ENCODE data around the gene CDH23.

CDH23 gene

GRCh38 chr10:71603150-71603549 lies 206.4 kb downstream of the CDH23 start:
- peaks cover 13 to 22% of the 10 kb centered on the region in 2 donors for H3K4me1 ChIP-seq (ENCODE audit: control insufficient read depth in 2 of 2, insufficient read depth in 2 of 2, low read length in 2 of 2)
- no peak overlapping the region for H3K4me3 ChIP-seq (ENCODE audit: low read length in 2 of 2)
- peak overlapping the region in 1 of 2 donors; percentile 46 for H3K27ac ChIP-seq (ENCODE audit: low read depth in 2 of 2, low read length in 2 of 2)
- H3K27me3 ChIP-seq (ENCODE audit: control insufficient read depth in 2 of 2, insufficient read depth in 2 of 2, low read length in 2 of 2), result no peaks in the 10 kb centered on the region
- no peaks in the 10 kb centered on the region for H3K36me3 ChIP-seq (ENCODE audit: control insufficient read depth in 2 of 2, insufficient read depth in 2 of 2, low read length in 2 of 2)
- H3K9ac ChIP-seq (ENCODE audit: low read depth in 1 of 2, low read length in 2 of 2), result no peak overlapping the region
- H3K9me3 ChIP-seq (ENCODE audit: control insufficient read depth in 2 of 2, low read length in 2 of 2), result no peaks in the 10 kb centered on the region

DNA sequence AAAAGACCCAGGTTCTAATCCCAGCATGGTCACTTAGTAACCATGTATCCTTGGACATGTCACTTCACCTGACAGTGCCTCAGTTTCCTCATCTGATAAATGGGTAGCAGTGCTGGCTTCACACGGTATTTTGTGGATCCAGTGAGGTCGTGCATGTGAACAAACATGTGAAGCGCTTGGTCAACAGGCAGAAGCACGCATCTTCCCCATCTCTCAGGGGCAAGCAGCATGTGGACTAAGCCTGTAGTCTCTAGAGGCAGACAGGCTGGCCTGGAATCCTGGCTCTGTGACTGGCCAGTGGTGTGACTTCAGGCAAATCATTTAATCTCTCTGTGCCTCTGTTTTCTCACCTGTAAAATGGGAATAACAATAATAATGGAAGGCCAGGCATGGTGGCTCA lies 207.0 kb downstream of the CDH23 start:
- H3K9ac ChIP-seq (ENCODE audit: low read depth in 1 of 2, low read length in 2 of 2), result no peak overlapping the region
- no peaks in the 10 kb centered on the region for H3K36me3 ChIP-seq (ENCODE audit: control insufficient read depth in 2 of 2, insufficient read depth in 2 of 2, low read length in 2 of 2)
- H3K4me3 ChIP-seq (ENCODE audit: low read length in 2 of 2), result no peak overlapping the region
- peaks cover 10 to 19% of the 10 kb centered on the region in 2 donors for H3K4me1 ChIP-seq (ENCODE audit: control insufficient read depth in 2 of 2, insufficient read depth in 2 of 2, low read length in 2 of 2)
- H3K27ac ChIP-seq (ENCODE audit: low read depth in 2 of 2, low read length in 2 of 2), result peak overlapping the region in 1 of 2 donors; percentile 46
- no peaks in the 10 kb centered on the region for H3K9me3 ChIP-seq (ENCODE audit: control insufficient read depth in 2 of 2, low read length in 2 of 2)
- H3K27me3 ChIP-seq (ENCODE audit: control insufficient read depth in 2 of 2, insufficient read depth in 2 of 2, low read length in 2 of 2), result no peaks in the 10 kb centered on the region

GRCh38 chr10:71604324-71605018 lies 207.8 kb downstream of the CDH23 start:
- no peak overlapping the region for H3K9ac ChIP-seq (ENCODE audit: low read depth in 1 of 2, low read length in 2 of 2)
- no peak overlapping the region for H3K4me3 ChIP-seq (ENCODE audit: low read length in 2 of 2)
- no peaks in the 10 kb centered on the region for H3K27me3 ChIP-seq (ENCODE audit: control insufficient read depth in 2 of 2, insufficient read depth in 2 of 2, low read length in 2 of 2)
- peaks cover 10 to 19% of the 10 kb centered on the region in 2 donors for H3K4me1 ChIP-seq (ENCODE audit: control insufficient read depth in 2 of 2, insufficient read depth in 2 of 2, low read length in 2 of 2)
- H3K36me3 ChIP-seq (ENCODE audit: control insufficient read depth in 2 of 2, insufficient read depth in 2 of 2, low read length in 2 of 2), result no peaks in the 10 kb centered on the region
- H3K9me3 ChIP-seq (ENCODE audit: control insufficient read depth in 2 of 2, low read length in 2 of 2), result no peaks in the 10 kb centered on the region
- peak overlapping the region; percentile 3 to 38 for H3K27ac ChIP-seq (ENCODE audit: low read depth in 2 of 2, low read length in 2 of 2)

- H3K27me3 ChIP-seq (ENCODE audit: control insufficient read depth in 2 of 2, insufficient read depth in 2 of 2, low read length in 2 of 2), result no peaks in the 10 kb centered on the region
- H3K9ac ChIP-seq (ENCODE audit: low read depth in 1 of 2, low read length in 2 of 2), result no peak overlapping the region
- H3K36me3 ChIP-seq (ENCODE audit: control insufficient read depth in 2 of 2, insufficient read depth in 2 of 2, low read length in 2 of 2), result no peaks in the 10 kb centered on the region
- no peaks in the 10 kb centered on the region for H3K9me3 ChIP-seq (ENCODE audit: control insufficient read depth in 2 of 2, low read length in 2 of 2)
- no peak overlapping the region for H3K4me3 ChIP-seq (ENCODE audit: low read length in 2 of 2)
- no peak overlapping the region for H3K27ac ChIP-seq (ENCODE audit: low read depth in 2 of 2, low read length in 2 of 2)
- H3K4me1 ChIP-seq (ENCODE audit: control insufficient read depth in 2 of 2, insufficient read depth in 2 of 2, low read length in 2 of 2), result peaks cover 10 to 19% of the 10 kb centered on the region in 2 donors
These were observed 208.7 kb downstream of the CDH23 start for GRCh38 chr10:71605263-71605962.

DNA sequence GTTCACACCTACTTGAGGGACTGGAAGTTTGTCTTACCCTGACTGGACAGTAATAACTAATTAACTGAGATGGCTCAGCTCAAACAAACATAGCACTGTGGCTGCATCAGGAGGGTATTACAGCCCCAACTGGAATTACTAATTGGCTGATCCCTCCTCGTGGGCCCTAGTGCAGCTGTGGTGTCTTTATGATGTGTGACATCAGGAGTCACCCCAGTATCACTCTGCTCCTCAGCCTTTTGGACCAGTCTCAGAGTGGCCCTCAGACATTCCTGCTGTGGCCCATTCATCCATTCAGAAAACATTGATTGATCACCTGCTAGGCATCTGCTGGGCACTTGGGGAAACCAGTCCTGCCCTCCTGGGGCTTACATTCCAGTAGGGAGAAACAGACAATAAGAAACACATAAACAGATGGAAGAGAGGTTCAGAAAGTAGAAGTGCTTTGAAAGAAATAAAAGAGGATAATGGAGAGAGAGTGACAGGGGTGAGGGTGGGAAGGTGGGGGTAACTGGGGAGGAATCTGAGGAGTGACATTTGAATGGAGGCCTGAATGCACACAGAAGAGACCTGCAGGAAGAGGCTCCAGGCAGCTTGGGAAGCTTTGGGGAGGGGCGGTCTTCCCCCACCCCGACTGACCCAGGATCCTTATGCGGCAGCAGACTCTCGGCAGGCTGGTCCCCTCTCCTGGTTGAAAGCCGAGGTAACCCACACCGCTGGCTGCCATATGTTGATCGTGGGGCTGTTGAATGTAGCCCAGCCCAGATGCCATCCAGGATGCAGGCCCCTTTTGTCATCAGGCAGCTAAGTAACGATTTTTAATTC lies 209.7 kb downstream of the CDH23 start:
- H3K9me3 ChIP-seq (ENCODE audit: control insufficient read depth in 2 of 2, low read length in 2 of 2), result no peaks in the 10 kb centered on the region
- no peak overlapping the region for H3K27ac ChIP-seq (ENCODE audit: low read depth in 2 of 2, low read length in 2 of 2)
- H3K27me3 ChIP-seq (ENCODE audit: control insufficient read depth in 2 of 2, insufficient read depth in 2 of 2, low read length in 2 of 2), result no peaks in the 10 kb centered on the region
- H3K36me3 ChIP-seq (ENCODE audit: control insufficient read depth in 2 of 2, insufficient read depth in 2 of 2, low read length in 2 of 2), result no peaks in the 10 kb centered on the region
- no peak overlapping the region for H3K9ac ChIP-seq (ENCODE audit: low read depth in 1 of 2, low read length in 2 of 2)
- H3K4me3 ChIP-seq (ENCODE audit: low read length in 2 of 2), result no peak overlapping the region
- peaks cover 10 to 19% of the 10 kb centered on the region in 2 donors for H3K4me1 ChIP-seq (ENCODE audit: control insufficient read depth in 2 of 2, insufficient read depth in 2 of 2, low read length in 2 of 2)

- Histone ChIP-seq H3K9ac (ENCODE audit: low read depth in 1 of 2, low read length in 2 of 2) (no peak overlapping the region), H3K27me3 (ENCODE audit: control insufficient read depth in 2 of 2, insufficient read depth in 2 of 2, low read length in 2 of 2) (no peaks in the 10 kb centered on the region), H3K9me3 (ENCODE audit: control insufficient read depth in 2 of 2, low read length in 2 of 2) (no peaks in the 10 kb centered on the region), H3K4me1 (ENCODE audit: control insufficient read depth in 2 of 2, insufficient read depth in 2 of 2, low read length in 2 of 2) (peaks cover 10 to 19% of the 10 kb centered on the region in 2 donors), H3K36me3 (ENCODE audit: control insufficient read depth in 2 of 2, insufficient read depth in 2 of 2, low read length in 2 of 2) (no peaks in the 10 kb centered on the region), H3K27ac (ENCODE audit: low read depth in 2 of 2, low read length in 2 of 2) (no peak overlapping the region), H3K4me3 (ENCODE audit: low read length in 2 of 2) (no peak overlapping the region)
These were observed 210.3 kb downstream of the CDH23 start for GRCh38 chr10:71607082-71607443.

- H3K9me3 ChIP-seq (ENCODE audit: control insufficient read depth in 2 of 2, low read length in 2 of 2), result no peaks in the 10 kb centered on the region
- no peak overlapping the region for H3K27ac ChIP-seq (ENCODE audit: low read depth in 2 of 2, low read length in 2 of 2)
- H3K27me3 ChIP-seq (ENCODE audit: control insufficient read depth in 2 of 2, insufficient read depth in 2 of 2, low read length in 2 of 2), result no peaks in the 10 kb centered on the region
- H3K9ac ChIP-seq (ENCODE audit: low read depth in 1 of 2, low read length in 2 of 2), result no peak overlapping the region
- peaks cover 20 to 24% of the 10 kb centered on the region in 2 donors for H3K4me1 ChIP-seq (ENCODE audit: control insufficient read depth in 2 of 2, insufficient read depth in 2 of 2, low read length in 2 of 2)
- no peaks in the 10 kb centered on the region for H3K36me3 ChIP-seq (ENCODE audit: control insufficient read depth in 2 of 2, insufficient read depth in 2 of 2, low read length in 2 of 2)
- H3K4me3 ChIP-seq (ENCODE audit: low read length in 2 of 2), result no peak overlapping the region
These were observed 212.4 kb downstream of the CDH23 start for GRCh38 chr10:71608819-71609768.

DNA sequence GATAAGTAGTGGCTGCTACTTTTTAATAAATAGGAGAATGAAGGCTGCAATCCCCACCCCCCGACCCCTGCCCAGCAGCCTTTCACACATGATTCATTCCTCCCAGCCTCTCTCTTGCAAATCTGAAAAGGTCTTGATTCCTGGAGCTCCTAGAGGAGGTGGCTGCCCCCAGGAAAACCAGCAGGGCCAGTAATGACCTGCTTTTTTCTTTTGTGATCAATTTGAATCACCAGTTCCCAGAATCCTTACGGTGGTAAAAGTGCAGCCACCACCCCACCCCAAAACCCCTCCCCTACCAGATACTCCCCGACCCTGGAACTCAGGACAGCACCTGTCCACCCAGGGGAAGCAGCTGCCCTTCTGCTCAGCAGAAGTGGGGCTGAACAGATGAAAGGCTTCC lies 213.9 kb downstream of the CDH23 start:
- Histone ChIP-seq H3K4me1 (ENCODE audit: control insufficient read depth in 2 of 2, insufficient read depth in 2 of 2, low read length in 2 of 2) (peaks cover 19 to 23% of the 10 kb centered on the region in 2 donors), H3K36me3 (ENCODE audit: control insufficient read depth in 2 of 2, insufficient read depth in 2 of 2, low read length in 2 of 2) (no peaks in the 10 kb centered on the region), H3K27ac (ENCODE audit: low read depth in 2 of 2, low read length in 2 of 2) (no peak overlapping the region), H3K4me3 (ENCODE audit: low read length in 2 of 2) (no peak overlapping the region), H3K9me3 (ENCODE audit: control insufficient read depth in 2 of 2, low read length in 2 of 2) (no peaks in the 10 kb centered on the region), H3K9ac (ENCODE audit: low read depth in 1 of 2, low read length in 2 of 2) (no peak overlapping the region), H3K27me3 (ENCODE audit: control insufficient read depth in 2 of 2, insufficient read depth in 2 of 2, low read length in 2 of 2) (no peaks in the 10 kb centered on the region)

DNA sequence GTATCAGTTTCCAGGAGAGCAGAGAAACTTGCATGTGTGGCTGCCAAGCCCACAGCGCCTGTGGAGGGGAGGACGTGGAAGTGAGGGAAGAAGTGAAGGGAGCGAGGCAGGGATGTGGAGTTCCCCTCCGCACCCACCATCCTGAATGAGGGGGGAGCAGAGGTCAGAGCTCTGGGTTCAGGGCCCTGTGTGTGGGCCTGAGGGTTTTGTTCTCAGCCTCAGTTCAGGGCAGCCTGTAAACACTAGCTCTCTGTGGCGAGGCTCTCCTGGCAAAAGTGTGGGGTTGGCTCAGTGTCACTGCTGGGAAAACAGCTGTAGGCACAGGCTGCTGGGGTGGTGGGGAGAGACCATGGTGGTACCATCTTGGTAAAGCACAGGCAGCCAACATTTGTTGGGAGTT lies 214.4 kb downstream of the CDH23 start:
- Histone ChIP-seq H3K4me1 (ENCODE audit: control insufficient read depth in 2 of 2, insufficient read depth in 2 of 2, low read length in 2 of 2) (peaks cover 19 to 23% of the 10 kb centered on the region in 2 donors), H3K27ac (ENCODE audit: low read depth in 2 of 2, low read length in 2 of 2) (no peak overlapping the region), H3K9me3 (ENCODE audit: control insufficient read depth in 2 of 2, low read length in 2 of 2) (no peaks in the 10 kb centered on the region), H3K27me3 (ENCODE audit: control insufficient read depth in 2 of 2, insufficient read depth in 2 of 2, low read length in 2 of 2) (no peaks in the 10 kb centered on the region), H3K36me3 (ENCODE audit: control insufficient read depth in 2 of 2, insufficient read depth in 2 of 2, low read length in 2 of 2) (no peaks in the 10 kb centered on the region), H3K9ac (ENCODE audit: low read depth in 1 of 2, low read length in 2 of 2) (no peak overlapping the region), H3K4me3 (ENCODE audit: low read length in 2 of 2) (no peak overlapping the region)
